Raji (cell line): ENCODE data around the gene PRKACG.

Source experiments
- POLR2A ChIP-seq: IDR thresholded peaks from 2 replicates; pipeline ENCODE4 v1.6.1; 2011; ENCODE audit warnings: low read depth, low read length, control low read depth; ENCODE audit not compliant: insufficient read depth

The PRKACG gene

GRCh38 chr9:68974431-68974830 is 39.5 kb downstream of the PRKACG start:
- no peak for TF ChIP-seq POLR2A

- no peak for TF ChIP-seq POLR2A
These were observed 40.3 kb downstream of the PRKACG start for GRCh38 chr9:68973619-68974018.

GRCh38 chr9:68970151-68970550 is 43.8 kb downstream of the PRKACG start:
- TF ChIP-seq POLR2A, result no peak

- no peak for TF ChIP-seq POLR2A
These were observed 44.4 kb downstream of the PRKACG start for GRCh38 chr9:68969538-68969937.

DNA sequence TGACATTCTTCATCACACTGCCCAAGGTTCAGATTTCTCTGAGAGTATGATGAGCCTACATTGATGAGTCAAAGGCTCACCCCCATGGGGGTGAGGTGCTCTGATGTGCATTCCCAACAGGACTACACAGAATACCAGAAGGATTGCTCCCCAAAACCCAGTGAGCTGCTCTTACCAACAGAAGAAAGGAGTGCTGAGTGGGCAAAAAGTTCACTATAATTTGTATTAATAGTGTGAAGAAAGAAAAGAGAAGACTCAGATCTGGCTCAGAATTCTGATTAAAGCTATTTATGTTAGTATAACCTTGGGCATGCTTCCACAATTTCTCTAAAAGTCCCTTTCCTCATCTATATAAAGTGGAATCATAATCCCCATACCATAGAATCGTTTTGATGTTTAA is 46.1 kb downstream of the PRKACG start:
- no peak for TF ChIP-seq POLR2A

DNA sequence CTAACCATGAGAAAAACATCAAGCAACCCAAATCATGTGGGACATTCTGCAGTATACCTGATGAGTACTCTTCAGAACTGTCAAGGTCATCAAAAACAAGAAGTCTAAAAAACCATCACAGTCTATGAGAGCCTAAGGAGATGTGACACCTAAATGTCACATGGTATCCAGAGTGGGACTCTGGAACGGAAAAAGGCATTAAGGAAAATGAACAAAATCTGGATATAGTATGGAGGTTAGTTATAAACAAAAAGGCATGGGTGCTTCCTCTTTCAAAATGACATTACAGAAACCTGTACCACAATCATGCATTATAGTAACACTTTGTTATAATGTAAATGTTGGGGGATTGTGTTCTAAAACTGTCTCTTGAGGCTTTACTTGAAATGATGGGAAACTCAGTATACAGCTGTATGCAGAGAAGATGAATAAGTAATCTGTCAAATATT is 47.4 kb downstream of the PRKACG start:
- TF ChIP-seq POLR2A, result no peak

DNA sequence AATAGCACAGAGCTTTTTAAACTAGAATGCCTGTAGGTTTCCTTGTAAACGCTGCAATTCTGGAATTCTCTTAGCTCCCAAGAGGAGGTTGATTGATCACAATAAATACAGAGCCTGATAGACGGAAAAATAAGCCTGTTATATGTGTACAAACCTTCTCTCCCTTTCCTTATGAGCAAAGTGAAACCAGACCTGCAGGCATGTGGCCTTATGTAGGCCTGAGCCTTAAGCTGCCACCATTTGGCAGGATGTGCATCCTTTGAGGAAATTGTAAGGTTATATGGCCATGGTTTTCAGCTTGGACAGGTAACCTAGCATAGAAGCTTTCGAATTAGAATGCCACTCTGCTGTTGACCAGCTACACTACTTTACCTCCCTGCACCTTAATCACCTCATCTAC is 49.1 kb downstream of the PRKACG start:
- TF ChIP-seq POLR2A, result no peak

- no peak for TF ChIP-seq POLR2A
These were observed 49.8 kb downstream of the PRKACG start for GRCh38 chr9:68964102-68964541.

- no peak for TF ChIP-seq POLR2A
These were observed 50.5 kb downstream of the PRKACG start for GRCh38 chr9:68963416-68963815.
